Amniotic epithelial cell (primary cell): Measurements from ENCODE around the gene AOPEP.
"Not testable (repeated sequence)": the region's sequence is repeated elsewhere in the genome, so short reads cannot be mapped to it uniquely, and the experiment has no call there.

ENCODE experiments used
- DNase-seq: peaks from one replicate; pipeline ENCODE4 v3.0.0-alpha.2; 2010; ENCODE audit warnings: low read depth

AOPEP gene

GRCh38 chr9:94818178-94818541 is 91.7 kb downstream of the AOPEP start:
- DNase-seq: no peak

- no peak for DNase-seq
These were observed 92.7 kb downstream of the AOPEP start for GRCh38 chr9:94819161-94819687.

- DNase-seq: no peak
These were observed 94.8 kb downstream of the AOPEP start for GRCh38 chr9:94821098-94821887.

GRCh38 chr9:94822273-94822672 is 95.8 kb downstream of the AOPEP start:
- DNase-seq: peak; percentile 36

- DNase-seq: no peak
These were observed 97.2 kb downstream of the AOPEP start for GRCh38 chr9:94823710-94824109.

GRCh38 chr9:94824411-94824810 is 97.9 kb downstream of the AOPEP start:
- DNase-seq: peak; percentile 76

- no peak for DNase-seq
These were observed 98.6 kb downstream of the AOPEP start for GRCh38 chr9:94824913-94825610.

GRCh38 chr9:94825611-94825958 is 99.1 kb downstream of the AOPEP start:
- DNase-seq: no peak

- DNase-seq: no peak
These were observed 99.5 kb downstream of the AOPEP start for GRCh38 chr9:94826044-94826443.

GRCh38 chr9:94826644-94827410 is 100.3 kb downstream of the AOPEP start:
- no peak for DNase-seq

GRCh38 chr9:94827584-94828304 is 101.2 kb downstream of the AOPEP start:
- DNase-seq: peak; percentile 91

GRCh38 chr9:94829380-94830070 is 103.0 kb downstream of the AOPEP start:
- DNase-seq: no peak

GRCh38 chr9:94830071-94830604 is 103.6 kb downstream of the AOPEP start:
- DNase-seq: not testable (repeated sequence)

- DNase-seq: no peak
These were observed 107.3 kb downstream of the AOPEP start for GRCh38 chr9:94833802-94834201.

GRCh38 chr9:94837404-94837803 is 110.9 kb downstream of the AOPEP start:
- DNase-seq: no peak

- DNase-seq: no peak
These were observed 112.9 kb downstream of the AOPEP start for GRCh38 chr9:94839398-94839797.

- DNase-seq: no peak
These were observed 114.2 kb downstream of the AOPEP start for GRCh38 chr9:94840738-94841137.

- no peak for DNase-seq
These were observed 116.6 kb downstream of the AOPEP start for GRCh38 chr9:94843134-94843533.

- no peak for DNase-seq
These were observed 120.2 kb downstream of the AOPEP start for GRCh38 chr9:94846739-94847138.

- DNase-seq: peak; percentile 95
These were observed 121.0 kb downstream of the AOPEP start for GRCh38 chr9:94847486-94847885.

GRCh38 chr9:94848791-94849190 is 122.3 kb downstream of the AOPEP start:
- DNase-seq: not testable (repeated sequence)
